ENCODE data around the gene ISM1.

ISM1 gene

GRCh38 chr20:13271098-13271497 is 50.0 kb downstream of the ISM1 start:
- H3K4me1 ChIP-seq, result peaks cover 0 to 29% (median 10%) of the 10 kb centered on the region in 4 donors
- DNase-seq, result no peak

DNA sequence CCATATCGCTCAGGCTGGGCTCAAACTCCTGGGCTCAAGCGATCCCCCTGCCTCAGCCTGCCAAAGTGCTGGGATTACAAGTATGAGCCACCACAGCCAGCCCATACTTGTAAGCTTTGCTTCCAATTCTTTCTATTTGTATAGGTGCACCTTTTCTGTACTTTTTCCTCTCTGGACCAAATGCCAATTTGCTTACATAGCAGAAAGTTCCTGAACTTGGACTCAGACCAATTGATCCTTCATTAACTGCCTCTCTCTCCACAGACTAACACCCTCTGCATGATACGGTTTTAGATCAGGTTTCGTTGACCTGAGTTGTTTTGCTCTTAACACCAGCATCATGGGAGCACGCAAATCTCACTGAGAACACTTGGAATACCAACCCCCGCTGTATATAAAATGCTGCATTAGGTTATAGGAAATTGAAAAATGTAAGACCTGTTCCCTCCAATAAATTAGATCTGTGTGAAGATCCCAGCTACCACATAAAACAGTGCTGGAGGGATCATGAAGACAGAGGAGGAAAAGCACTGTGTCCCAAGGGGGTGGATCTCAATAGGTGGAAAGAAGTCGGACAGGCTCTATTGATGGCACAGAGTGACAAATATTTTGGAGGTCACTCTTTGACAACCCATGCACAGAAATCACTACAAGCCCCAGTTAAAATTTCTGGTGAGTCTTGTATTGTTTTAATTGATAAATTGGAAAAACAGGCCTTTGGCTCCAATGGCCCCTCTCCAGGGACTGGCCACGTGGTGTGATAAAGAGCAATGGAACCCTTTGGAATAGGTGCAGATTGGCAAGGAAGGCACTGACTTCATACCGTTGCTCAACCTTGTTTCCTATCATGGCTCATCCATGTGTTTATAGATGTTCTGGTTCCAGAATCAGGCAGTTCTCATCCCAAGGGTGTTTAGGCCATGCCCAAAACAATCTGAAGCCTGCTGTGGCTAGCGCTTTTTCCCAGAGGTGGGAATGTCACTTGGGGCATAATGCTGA is 51.2 kb downstream of the ISM1 start:
- Histone ChIP-seq H3K9me3 (no peaks in the 10 kb centered on the region), H3K27ac (no peak overlapping the region), H3K4me3 (no peak overlapping the region), H3K27me3 (no peaks in the 10 kb centered on the region), H3K4me1 (peaks cover 0 to 31% (median 15%) of the 10 kb centered on the region in 4 donors), H3K36me3 (peaks cover 0 to 9% (median 0%) of the 10 kb centered on the region in 3 donors)
- intact Hi-C loops (cut with DNase I; ENCODE audit: low total_unique reads), result no loop called here
- no peak for TF ChIP-seq CTCF (IDR thresholded peaks at IDR 0.05)
- DNase-seq, result peak in 1 of 2 donors; percentile 68

More at GRCh38 chr20:13271098-13271497, 50.0 kb downstream of the ISM1 start:
- peaks cover 0 to 9% (median 0%) of the 10 kb centered on the region in 3 donors for H3K36me3 ChIP-seq
- intact Hi-C loops (cut with DNase I; ENCODE audit: low total_unique reads), result no loop called here
- H3K4me3 ChIP-seq, result no peak overlapping the region
- H3K27me3 ChIP-seq, result no peaks in the 10 kb centered on the region
- no peaks in the 10 kb centered on the region for H3K9me3 ChIP-seq
- TF ChIP-seq CTCF (IDR thresholded peaks at IDR 0.05), result no peak
- no peak overlapping the region for H3K27ac ChIP-seq

DNA sequence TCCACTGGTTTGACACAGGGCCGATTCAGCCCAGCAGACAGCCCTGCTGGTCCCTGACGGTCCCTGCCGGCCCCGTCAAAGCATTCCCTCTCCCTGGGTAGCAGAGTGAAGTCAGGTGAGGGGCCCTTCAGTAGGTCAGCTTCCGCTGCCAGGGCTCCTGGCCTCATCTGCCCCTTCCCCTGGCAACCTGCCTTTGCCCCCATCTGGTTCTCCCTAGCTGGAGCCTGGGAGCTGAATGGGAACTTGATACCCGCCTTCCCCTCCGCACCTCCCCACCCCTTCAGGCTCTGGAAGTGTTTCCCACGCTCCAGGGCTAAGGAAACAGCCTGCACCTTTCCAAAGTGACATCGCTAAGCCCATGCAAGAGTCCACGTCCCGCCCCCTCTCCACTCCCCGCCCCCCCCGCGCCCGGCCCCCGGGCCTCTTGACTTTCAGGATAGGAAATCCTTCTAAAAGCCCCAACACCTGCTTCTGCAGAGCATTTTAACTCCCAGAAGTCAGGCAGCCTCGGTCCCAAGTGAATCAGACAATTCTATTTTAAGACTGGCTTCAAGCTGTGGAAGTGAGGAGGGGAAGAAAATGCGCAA is 53.3 kb downstream of the ISM1 start:
- Histone ChIP-seq H3K27ac (peak overlapping the region in 1 of 2 donors; percentile 29), H3K27me3 (no peaks in the 10 kb centered on the region), H3K4me3 (peak overlapping the region in 1 of 2 donors; percentile 33), H3K36me3 (peaks cover 0 to 9% (median 0%) of the 10 kb centered on the region in 3 donors), H3K4me1 (peaks cover 0 to 31% (median 19%) of the 10 kb centered on the region in 4 donors), H3K9me3 (no peaks in the 10 kb centered on the region)
- DNase-seq, result no peak
- no peak for TF ChIP-seq CTCF (IDR thresholded peaks at IDR 0.05)
- intact Hi-C loops (cut with DNase I; ENCODE audit: low total_unique reads), result no loop called here

- H3K27ac ChIP-seq, result peak overlapping the region; percentile 50 to 52
- no peaks in the 10 kb centered on the region for H3K9me3 ChIP-seq
- no peak for DNase-seq
- intact Hi-C loops (cut with DNase I; ENCODE audit: low total_unique reads), result no loop called here
- H3K4me3 ChIP-seq, result no peak overlapping the region
- TF ChIP-seq CTCF (IDR thresholded peaks at IDR 0.05), result no peak
- H3K36me3 ChIP-seq, result peaks cover 0 to 11% (median 6%) of the 10 kb centered on the region in 3 donors
- H3K4me1 ChIP-seq, result peaks cover 0 to 31% (median 19%) of the 10 kb centered on the region in 4 donors
- no peaks in the 10 kb centered on the region for H3K27me3 ChIP-seq
Measured at GRCh38 chr20:13276945-13277541, 56.0 kb downstream of the ISM1 start.

DNA sequence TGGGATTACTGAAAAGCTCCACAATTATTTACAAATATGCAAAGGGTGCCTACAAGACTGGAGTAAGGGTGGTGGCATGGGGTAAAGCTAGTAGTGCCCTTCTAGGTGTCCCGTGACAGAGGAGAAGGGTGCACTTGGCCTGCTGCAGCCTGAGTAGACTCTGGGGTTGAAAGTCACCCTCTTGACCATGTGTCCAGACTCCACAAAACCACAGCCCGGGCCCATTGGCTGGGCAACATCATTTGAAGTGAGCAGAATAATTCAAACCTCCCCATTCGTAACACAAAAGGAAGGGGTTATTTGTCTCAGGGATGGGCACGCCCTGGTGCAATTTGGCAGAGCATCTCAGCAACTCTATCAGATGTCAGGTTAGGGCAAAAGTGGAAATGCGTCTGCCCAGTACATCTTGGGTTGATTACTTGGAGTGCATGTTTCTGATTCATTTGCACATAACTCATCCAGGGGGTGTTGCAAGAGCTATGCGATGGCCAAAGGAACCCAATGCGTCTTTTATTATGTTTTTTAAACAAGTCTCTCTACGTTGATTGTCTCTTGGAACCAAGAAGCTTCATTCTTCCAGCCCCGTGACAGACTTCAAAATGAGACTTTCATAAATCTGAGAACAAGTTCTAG is 56.7 kb downstream of the ISM1 start:
- H3K4me3 ChIP-seq, result no peak overlapping the region
- peaks cover 0 to 31% (median 19%) of the 10 kb centered on the region in 4 donors for H3K4me1 ChIP-seq
- no peak for TF ChIP-seq CTCF (IDR thresholded peaks at IDR 0.05)
- intact Hi-C loops (cut with DNase I; ENCODE audit: low total_unique reads), result no loop called here
- peak overlapping the region; percentile 50 to 52 for H3K27ac ChIP-seq
- no peaks in the 10 kb centered on the region for H3K9me3 ChIP-seq
- H3K27me3 ChIP-seq, result no peaks in the 10 kb centered on the region
- H3K36me3 ChIP-seq, result peaks cover 0 to 11% (median 6%) of the 10 kb centered on the region in 3 donors
- DNase-seq, result peak; percentile 77

All from tibial artery (tissue), 4 donors.